GM21515 (cell line): Measurements from ENCODE around the gene SHLD3.
"Not testable (repeated sequence)": the region's sequence is repeated elsewhere in the genome, so short reads cannot be mapped to it uniquely, and the experiment has no call there.

ENCODE experiments used
- ATAC-seq: cut with Tn5 transposase; IDR thresholded peaks from one replicate; pipeline ENCODE4 v1.9.1; 2021; ENCODE audit not compliant: unreplicated experiment

SHLD3 gene

DNA sequence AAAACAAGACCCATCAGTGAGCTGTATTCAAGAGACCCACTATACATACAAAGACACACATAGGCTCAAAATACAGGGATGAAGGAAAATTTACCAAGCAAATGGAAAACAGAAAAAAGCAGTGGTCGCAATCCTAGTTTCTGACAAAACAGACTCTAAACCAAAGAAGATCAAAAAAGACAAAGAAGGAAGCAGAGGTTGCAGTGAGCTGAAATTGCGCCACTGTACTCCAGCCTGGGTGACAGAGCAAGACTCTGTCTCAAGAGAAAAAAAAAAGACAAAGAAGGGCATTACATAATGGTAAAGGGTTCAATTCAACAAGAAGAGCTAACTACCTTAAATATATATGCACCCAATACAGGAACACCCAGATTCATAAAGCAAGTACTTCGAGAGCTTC, 51.2 kb downstream of the SHLD3 start:
- ATAC-seq: not testable (repeated sequence)
